ENCODE results near the gene MAST1.

DNA sequence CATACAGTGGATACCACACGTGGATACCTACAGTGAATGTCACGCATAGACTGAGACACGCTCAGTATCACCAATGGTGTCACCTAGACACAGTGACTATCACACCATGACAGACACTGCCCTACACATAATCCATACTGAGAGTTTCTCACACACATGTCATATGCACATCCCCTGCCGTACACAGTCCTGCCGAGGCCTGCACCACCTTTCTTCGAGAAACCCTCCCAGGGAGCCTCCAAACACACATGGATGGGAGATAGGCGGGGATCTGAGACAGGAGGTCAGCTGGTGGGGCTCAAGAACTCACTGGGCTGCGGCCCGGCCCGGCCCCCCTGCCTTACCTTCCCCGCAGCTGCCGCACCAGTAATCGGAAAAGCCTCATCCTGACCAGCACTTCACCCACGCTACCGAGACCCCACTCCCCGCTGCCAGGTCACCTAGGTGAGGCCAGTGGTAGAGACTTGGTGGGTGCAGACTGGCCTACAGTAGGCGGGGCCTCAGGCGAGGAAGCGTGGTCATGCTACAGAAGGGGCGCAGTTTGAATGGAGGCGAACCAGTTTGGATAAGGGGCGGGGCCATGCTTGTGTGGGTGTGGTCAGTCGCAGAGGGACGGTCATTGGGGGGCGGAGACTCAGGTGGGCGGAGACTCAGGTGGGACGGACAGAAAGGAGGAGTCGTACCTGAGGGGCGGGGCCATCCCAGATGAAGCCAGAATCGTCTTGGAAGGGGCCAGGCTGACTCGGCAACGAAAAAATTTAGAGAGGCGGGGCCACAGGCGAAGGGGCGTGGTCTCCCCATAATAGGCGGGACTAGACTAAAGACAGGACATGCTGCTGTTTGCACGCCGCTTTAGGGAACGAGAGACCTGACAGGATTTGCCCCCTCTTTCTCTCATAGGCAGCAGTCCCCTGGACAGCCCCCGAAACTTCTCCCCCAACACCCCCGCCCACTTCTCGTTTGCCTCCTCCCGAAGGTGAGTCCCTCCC, 2.1 kb downstream of the MAST1 start:
- TF ChIP-seq, protein P1, sequence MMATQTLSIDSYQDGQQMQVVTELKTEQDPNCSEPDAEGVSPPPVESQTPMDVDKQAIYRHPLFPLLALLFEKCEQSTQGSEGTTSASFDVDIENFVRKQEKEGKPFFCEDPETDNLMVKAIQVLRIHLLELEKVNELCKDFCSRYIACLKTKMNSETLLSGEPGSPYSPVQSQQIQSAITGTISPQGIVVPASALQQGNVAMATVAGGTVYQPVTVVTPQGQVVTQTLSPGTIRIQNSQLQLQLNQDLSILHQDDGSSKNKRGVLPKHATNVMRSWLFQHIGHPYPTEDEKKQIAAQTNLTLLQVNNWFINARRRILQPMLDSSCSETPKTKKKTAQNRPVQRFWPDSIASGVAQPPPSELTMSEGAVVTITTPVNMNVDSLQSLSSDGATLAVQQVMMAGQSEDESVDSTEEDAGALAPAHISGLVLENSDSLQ (IDR thresholded peaks at IDR 0.05), result no peak
- no peak for TF ChIP-seq CTBP1 (IDR thresholded peaks at IDR 0.05; ENCODE audit: borderline replicate concordance)
- peak; percentile 54; the same call in 1 of the 2 replicates for TF ChIP-seq HDGF (IDR thresholded peaks at IDR 0.05; ENCODE audit: borderline replicate concordance)
- TF ChIP-seq FOXM1 (IDR thresholded peaks at IDR 0.05; ENCODE audit: borderline replicate concordance), result no peak
- no peak for TF ChIP-seq BHLHE40 (IDR thresholded peaks at IDR 0.05; ENCODE audit: borderline replicate concordance)
- no peak for TF ChIP-seq TARDBP (IDR thresholded peaks at IDR 0.05)
- TF ChIP-seq SUZ12 (IDR thresholded peaks at IDR 0.05), result no peak
- no peak for TF ChIP-seq ELF4 (IDR thresholded peaks at IDR 0.05)
